Middle frontal gyrus (tissue), 1 donor: ENCODE results near the gene KCNJ4.
"Not testable (repeated sequence)": the region's sequence is repeated elsewhere in the genome, so short reads cannot be mapped to it uniquely, and the experiment has no call there.

Source experiments
- DNase-seq: peaks from one replicate; pipeline ENCODE4 v3.0.0-alpha.2; 2015; ENCODE audit warnings: low spot score; ENCODE audit errors: extremely low spot score

KCNJ4 gene

GRCh38 chr22:38386918-38387317 is 68.1 kb downstream of the KCNJ4 start:
- DNase-seq, result not testable (repeated sequence)

DNA sequence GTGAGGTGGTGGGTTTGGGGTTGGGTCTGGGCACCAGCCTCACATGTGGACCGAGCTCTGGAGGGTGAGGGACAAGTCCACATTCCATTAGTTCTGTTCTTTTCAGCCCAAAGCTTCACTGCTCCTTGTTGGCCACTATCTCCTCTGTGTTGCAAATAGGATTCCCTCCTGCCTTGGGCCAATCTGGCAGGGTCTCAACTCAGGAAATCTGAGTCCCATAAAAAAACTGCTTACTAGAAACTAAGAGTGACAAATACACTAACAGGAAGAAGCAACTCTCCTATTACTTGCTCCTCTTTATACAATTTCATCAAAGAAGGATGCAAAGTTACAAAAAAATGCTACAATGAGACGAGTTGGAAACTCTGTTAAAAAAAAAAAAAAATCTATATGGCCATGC is 71.6 kb downstream of the KCNJ4 start:
- no peak for DNase-seq

DNA sequence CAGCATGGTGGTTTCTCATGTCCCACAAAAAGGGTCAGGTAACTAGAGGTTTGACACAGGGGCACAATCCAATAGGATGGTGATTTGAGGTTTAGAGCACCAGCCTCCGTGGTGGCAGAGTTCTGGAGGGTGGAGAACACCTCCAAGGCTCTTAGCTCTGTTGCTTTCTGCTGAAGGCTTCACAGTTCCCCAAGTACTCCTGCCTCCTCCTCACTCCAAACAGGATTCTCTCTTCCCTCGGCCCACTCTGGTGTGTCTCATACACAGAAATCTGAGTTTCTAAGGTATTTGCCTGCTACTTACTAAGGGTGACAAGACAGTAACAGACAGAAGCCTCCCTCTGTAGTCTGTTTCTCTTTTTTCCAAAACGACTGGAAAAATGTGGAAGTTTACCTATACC is 73.6 kb downstream of the KCNJ4 start:
- DNase-seq, result not testable (repeated sequence)
